HG02943 (cell line): ENCODE data around the gene ZNF469.

ENCODE experiments used
- ATAC-seq: cut with Tn5 transposase; IDR thresholded peaks from one replicate; pipeline ENCODE4 v1.9.1; 2021; ENCODE audit warnings: mild to moderate bottlenecking, low read depth, moderate library complexity; ENCODE audit not compliant: unreplicated experiment

Gene ZNF469

DNA sequence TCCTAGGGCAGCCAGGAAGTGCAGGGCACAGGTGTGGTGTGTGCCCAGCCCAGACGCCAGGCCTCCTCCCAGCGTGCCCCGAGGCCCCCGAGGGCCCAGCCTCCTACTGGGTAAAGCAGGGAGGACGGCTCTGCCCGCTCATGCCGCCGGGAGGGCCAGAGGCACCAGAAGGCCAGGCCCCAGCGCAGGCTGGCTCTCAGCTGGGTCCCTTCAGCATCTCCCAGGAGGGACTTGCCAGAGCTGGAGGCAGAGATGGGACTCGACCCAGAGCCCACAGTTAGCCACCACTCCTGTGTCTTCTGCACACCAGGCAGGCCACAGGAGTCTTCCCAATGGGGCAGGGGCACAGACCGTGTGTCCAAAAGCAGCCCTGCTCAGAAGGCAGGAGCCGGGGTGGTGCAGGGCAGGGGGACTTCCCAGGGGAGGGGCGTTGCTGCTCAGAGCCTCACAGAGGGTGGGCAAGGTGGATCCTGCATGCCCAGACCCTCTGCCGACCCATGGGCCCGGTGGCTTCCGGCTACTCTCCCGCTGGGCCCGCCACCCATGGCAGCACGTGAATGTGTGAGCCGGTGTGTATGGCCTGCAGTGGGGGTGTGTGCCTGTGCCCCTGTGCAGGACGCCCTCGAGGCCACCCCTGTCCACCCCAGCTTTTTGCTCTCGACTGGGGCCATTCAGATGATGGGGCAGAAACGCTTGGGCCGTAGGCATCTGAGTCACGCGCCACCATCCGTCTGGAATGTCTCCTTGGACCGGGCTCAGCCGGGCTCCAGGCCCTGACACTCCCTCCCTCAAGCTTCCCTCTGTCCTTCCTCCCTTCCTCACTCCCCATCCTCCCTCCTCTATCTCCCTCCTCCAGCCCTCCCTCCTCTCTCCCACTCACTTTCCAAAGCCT, 5.7 kb upstream of the ZNF469 start:
- no peak for ATAC-seq

DNA sequence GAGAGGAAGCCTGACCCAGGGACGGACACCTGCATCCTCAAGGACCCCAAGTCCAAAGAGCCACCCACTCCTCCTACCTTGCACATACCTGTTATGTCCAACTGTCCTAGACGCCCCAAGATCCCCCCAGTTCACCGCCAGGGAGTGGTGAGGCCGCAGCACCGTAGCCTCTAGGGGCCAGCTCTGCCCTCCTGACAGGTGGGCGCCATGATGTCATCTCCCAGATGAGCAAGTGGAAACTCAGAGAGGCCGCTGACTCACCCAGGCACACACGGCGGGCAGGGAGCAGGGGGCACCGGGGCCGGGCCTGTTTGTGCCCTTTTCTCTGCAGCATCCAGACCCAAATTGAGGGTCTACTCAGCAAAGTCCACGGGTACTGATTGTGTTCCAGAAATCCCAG, 4.8 kb upstream of the ZNF469 start:
- ATAC-seq = no peak

DNA sequence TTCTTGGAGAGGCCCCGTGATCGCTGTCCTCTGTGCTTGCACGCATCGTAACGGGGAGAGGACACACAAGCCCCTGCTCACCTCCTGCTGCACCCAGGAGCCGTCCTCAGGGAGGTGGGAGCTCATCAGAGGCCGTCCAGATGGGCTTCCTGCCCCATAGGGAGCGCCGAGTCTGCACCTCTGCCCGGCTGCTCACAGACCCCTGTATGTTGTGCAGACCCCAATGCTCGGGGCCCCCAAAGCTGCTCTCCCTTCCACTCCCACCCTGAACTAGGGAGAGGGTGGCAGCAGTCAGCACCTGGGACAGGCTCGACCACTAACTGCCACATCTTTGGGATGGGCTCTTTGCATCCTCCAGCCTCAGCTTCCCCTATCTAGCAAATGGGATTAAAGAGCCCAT, 4.4 kb upstream of the ZNF469 start:
- ATAC-seq = no peak

DNA sequence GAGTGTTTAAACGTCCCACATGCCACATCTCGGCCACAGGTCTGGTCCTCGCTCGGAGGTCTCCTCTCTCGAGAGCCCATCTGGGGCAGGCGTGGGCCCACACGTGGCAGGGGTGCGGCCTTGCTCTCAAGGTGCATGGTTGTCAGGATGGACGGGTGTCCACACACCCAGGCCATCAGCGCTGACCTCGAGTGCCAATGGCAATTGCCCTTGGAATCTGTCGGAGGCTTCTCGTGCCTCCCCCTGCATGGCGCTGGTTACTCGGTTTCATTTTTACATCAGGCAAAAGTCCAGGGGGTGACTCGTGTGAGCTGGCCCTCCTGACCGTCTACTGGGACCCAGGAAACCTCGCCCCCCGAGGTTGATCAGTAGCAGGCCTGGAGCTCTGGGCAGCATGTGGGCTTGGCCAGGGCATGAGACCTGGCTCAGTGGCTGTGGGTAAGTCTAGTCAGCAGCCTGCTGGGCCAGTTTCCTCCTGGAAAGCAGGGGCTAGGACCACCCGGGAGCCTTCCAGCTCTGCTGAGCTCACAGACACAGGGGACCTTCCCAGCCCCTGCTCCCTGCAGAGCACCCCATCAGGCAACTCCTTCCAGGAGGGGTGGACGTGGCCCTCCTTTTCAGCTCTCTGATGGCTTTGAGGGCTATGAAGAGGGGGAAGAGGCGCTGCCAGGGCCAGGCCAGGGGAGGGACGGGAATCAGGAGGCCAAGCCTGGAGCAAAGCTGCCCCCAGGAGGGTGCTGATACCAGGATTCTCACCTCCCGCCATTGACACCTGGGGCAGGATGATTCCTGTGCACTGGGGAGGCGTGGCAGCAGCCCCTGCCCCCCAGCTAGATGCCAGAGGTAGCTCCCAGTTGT, 3.7 kb upstream of the ZNF469 start:
- ATAC-seq = no peak

DNA sequence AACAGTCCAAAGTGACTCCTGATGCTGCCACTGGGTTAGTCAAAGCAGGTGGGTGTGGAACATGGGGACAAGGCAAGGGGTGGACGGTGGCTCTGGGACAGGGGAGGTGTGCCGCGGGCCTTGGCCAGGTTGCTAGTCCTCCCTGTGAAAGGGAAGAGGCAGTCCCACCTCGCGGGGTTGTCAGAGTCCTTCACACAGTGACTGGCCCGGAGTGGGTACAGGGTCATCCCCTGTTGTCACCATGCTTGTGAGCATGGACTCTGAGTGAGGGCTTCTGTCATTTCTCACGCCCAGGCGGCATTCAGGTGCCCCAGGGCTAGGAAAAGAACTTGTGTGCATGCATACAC, 3.1 kb upstream of the ZNF469 start:
- ATAC-seq = no peak

DNA sequence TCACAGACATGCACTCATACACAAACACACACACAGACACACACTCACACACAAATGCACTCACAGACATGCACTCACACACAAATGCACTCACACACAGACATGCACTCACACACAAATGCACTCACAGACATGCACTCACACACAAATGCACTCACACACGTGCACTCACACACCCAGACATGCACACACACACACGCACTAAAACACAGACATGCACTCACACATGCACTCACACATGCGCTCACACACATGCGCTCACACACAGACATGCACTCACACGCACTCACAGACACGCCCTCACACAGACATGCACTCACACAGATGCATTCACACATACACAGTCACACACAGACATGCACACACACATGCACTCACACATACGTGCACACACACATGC, 2.7 kb upstream of the ZNF469 start:
- ATAC-seq = no peak

DNA sequence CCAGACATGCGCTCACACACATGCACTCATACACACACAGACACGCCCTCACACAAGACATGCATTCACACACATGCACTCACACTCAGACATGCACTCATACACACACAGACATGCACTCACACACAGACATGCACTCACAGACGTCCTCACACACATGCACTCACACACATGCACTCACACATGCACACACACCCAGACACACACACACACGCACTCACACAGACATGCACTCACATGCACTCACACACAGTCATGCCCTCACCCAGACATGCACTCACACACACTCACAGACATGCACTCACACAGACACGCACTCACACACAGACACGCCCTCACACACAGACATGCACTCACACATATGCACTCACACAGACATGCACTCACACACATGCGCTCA, 2.1 kb upstream of the ZNF469 start:
- no peak for ATAC-seq

DNA sequence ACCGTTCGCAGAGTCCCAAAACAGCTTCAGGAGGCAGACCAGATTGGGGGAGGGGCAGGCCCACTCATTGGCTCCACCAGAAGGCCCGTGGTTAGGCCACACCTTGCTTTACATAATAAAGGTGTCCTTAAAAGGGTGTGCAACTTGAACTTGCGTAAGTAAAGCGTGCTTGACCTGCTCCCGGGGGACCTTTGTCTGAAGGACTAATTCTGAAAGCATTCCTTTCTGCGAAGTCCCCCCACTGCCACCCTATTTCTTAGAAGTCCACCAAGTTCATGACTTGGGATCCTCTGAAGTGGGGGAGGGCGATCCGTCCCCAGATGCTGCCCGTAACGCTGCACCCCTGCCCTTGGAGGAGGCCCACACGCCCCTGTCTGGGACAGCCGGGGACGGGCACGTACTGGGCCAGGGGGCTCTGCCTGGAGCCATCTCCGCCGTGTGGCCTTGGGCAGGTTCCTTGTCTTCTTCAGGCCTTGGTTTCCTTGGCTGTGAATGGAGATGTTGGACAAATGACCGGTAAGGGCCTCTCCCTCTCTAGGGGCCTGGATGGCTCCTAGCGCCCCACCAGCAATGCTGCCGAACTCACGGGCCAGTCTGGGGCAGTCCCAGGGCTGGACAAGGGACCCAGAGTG, 823 bp upstream of the ZNF469 start:
- ATAC-seq = no peak

DNA sequence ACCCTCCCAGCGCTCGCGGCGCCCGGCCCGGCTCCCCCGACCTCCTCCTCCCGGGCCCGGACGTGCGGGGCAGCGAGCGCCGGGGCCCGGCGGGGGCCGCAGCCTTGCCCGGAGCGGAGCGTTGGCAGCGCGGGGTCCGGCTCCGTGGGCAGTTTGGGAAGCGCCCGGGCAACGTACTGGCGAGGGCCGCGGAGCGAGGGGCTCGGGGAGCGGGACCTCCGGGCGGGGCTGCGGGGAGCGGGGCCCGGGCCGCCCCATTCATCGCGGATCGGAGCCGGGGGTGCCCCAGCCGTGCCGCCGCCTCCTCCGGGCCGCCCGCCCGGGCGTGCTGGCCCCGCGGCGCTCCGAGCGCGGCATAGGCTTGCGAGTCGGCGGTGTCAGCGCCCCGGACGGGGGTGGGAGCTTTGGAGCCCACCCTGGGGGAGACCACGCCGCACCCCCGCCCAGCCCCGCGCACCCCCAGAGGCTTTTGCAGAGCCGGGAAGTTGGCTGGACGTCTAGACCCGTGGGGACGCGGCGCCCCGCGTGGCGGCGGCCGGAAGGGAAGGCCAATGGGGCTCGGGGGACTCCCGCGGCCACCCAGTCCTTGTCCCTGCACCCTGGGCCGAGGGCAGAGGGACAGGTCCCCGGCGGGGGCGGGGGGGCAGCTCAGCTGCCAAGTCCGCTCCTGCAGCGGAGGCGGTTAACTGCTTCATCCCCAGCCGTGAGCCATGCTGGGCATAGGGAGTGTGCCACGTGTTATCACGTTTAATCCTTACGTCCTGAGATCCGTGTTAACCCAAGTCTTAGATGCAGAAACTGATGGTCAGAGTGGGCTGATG, 852 bp downstream of the ZNF469 start:
- no peak for ATAC-seq

DNA sequence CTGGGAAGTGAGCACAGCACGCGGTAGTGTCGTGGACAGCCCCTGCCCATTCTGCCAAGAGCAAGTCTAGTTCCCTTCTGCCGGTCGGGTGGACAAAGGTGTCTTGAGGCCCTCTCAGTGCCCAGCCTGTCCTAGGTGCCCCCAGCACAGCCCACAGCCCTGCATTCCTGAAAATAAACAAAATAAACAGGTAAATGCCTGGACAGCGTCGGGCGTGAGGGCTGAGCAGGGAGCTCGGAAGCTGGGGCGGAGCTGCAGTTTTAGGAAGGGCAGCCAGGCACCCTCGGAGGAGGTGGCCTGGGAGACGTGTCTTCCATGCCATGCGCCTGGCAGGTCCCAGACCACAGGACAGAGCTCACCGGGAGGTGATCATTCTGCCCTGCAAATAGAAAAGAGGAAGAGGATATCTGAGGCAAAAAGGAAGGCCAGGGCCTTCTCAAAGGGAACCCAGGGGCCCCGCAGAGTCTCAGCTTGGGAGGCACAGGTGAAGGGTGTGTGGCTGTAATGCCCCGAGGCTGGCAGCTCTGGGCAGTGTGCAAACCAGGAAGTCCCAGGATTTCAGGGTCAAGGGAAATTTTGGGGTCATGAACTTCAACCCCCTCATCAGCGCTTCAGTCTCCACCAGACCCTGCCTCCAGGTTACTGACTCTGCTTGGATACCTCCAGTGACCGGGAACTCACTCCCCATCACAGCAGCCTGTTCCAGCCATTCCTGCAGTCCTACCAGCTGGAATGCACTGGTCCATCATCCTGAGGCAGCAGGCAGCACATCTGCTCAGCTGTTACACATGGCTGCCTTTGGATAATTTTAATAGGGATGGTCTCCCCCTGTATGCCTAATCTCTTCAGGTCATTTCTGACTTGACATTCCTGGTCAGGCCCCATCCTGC, 1.7 kb downstream of the ZNF469 start:
- ATAC-seq = no peak

DNA sequence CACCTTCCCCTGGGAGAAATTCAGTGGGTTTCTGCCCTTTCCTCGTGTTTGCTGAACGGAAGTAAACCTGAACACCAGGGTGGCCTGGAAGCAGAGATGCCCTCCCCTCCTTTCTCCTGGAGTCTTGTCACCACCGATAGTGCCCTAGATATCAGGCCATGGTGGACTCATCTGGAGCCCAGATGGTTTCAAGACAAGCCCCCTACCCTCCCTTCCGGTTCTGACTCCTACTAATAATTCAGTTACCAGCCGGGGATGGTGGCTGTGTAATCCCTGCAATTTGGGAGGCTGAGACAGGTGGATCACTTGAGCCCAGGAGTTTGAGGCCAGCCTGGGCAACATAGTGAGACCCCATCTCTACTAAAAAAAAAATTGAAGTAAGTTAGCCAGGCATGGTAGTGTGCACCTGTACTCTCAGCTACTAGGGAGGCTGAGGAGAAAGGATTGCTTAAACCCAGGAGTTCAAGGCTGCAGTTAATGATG, 2.4 kb downstream of the ZNF469 start:
- ATAC-seq = no peak

DNA sequence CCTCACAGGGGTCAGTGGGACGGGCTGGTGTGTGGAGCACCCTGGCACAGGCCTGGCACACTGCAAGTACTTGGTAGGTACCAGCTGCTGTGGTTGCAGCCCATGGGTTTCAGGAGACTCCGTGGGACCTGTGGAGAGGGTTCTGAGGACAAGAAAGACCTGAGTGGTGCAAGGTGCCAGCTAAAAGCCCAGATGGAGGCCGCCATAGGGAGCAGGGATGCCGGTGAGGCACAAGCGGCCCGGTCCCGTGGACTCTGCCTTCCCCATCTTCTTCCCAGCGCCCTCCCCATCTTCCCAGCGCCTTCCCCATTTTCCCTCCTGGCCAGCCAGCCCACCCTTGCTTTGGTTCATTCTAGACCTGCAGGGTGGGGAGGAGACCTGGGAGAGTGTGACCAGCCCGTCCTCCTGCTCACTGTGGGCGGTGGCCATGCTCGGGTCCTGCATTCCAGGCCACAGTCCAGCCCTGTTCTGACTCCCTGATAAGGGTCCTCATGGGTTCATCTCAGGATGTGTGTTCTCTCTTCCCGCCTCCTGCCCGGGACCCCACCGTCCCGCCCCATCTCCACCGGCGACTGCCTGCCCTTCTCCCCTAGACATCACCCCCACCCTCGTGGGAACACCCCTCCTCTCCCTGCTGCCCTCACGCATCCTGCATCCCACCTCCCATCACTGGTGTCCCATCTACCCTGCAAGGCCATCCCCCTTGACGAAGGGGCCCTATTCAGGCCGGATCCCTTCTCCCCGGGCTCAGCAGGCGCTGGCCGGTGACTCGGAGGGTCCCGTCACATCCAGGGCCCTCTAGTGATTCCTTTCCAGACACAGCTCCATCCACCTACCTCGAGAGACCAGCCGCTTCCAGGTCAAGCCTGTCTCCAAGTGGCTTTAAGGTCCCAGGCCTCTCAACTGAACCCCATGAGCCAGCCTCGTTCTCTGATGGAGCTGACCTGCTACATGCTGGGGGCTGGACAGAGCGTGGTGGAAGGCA, 3.4 kb downstream of the ZNF469 start:
- ATAC-seq = no peak

DNA sequence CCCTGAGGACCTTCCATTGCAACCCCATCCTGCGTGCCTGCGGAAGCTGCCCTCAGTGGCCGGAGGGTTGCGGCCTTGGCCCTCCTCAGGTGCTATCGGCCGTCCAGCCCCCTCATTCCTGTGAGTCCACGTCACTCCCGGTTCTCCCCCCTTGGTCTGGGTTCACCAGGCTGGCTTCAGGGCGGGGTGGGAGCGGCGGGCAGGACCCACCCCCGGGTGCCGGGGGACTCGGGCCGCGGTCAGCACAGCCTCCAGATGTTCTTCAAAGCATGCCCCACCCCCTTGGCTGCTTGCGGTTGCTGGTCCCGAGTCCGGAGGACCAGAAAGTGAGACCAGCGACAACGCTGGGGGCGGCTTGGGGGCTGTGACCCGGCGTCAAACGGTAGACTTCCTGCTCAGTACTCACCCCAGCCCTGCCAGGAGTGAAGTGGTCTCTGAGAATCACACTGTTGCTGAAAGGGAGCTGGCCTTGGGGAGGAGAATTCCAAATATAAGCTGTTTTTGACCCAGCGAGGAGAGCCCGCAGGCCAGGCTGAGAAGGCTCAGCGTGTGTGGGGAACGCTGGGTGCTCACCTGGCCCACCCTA, 4.5 kb downstream of the ZNF469 start:
- ATAC-seq = no peak

DNA sequence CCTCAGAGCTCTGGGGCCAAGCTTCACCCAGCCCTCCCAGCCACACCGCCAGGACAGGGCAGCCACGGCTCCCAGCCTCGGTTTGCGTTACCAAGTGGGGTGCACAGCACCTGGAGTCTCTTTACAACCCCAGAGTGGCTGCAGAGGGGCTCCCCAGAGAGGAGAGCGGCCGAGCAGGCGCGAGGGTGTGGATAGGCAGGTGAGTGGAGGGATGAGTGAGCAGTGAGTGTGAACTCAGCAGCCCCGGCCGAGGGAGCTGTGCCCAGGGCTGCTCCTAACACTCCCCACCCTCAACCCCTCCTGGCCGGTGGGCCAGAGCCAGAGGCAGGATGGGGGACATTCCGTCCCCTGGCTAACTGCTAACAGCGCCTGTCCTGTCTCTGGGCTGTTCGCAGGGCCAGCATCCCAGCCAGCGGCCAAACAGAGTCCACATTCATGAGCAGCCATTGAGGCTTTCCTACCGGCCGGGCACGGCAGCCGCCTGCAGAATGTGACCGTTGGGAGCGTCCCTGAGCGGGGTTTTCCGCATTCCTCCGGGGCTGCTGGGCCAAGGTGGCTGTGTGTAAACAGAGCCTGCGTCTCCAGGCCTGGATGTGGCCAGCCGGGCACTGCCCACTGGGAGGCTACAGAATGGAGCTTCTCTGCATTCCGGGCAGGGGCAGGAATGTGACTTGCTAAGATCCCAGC, 5.3 kb downstream of the ZNF469 start:
- ATAC-seq = no peak

DNA sequence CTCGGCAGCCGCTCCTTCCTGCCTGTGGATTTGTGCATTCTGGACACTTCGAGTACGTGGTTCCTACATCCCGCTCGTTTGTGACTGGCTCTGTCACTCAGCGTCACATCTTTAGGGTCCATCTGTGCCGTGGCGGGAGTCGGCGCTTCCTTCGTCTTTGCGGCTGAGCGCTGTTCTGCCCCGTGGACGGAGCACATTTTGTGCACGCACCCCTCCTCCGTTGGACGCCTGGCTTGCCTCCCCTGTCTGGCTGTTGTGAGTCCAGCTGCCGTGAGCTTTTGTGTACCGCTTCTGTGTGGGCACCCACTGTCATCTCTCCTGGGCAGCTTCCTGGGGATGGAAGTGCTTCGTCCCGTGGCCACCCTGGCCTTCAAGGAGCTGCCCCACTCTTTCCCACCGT, 6.4 kb downstream of the ZNF469 start:
- no peak for ATAC-seq

DNA sequence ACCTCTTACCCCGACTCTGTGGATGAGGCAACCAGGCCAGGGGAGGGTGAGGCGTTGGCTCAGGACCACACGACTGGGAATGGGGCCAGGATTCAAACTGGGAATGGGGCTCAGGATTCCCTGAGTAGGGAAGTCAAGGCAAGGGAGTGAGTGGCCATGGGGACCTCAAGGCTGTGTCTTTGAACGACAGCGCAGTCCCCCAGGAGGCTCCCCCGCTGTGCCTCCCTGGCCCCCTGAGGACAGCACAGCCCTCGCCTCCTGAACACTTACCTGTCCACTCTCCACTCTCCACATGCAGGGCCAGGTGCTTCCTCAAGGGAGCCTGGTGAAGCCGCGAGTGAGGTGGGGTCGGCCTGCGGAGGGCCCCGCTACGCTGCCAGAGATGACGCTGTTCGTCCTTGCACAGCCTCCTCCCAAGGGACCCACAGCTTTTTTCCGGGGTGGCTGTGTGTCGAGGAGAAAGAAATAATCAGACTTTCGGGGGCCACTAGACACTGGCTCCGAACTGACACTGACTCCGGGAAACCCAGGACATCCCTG, 6.9 kb downstream of the ZNF469 start:
- no peak for ATAC-seq

DNA sequence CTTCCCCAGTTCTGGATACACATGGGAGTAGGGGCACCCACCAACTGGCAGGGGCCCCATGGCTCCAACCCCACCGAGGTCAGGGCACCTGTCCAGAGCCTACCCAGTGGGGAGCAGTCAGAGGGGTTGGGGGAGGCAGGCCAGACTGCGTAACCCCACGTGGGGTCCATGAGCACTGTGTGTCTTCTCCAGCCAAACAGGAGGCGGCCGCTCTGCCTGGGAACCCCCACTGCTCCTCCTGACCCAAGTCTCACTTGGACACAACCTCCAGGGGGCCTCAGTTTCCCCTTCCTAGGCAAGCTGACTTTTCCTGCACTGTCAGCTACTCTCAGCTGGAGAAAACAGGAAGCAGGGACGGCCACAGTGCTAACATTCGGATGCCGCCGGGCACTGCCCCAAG, 7.5 kb downstream of the ZNF469 start:
- ATAC-seq = no peak
